Raji (cell line): ENCODE data around the gene MICAL3.

Experiments used
- POLR2A ChIP-seq: IDR thresholded peaks from 2 replicates; pipeline ENCODE4 v1.6.1; 2011; ENCODE audit warnings: low read depth, low read length, control low read depth; ENCODE audit not compliant: insufficient read depth

MICAL3 gene

DNA sequence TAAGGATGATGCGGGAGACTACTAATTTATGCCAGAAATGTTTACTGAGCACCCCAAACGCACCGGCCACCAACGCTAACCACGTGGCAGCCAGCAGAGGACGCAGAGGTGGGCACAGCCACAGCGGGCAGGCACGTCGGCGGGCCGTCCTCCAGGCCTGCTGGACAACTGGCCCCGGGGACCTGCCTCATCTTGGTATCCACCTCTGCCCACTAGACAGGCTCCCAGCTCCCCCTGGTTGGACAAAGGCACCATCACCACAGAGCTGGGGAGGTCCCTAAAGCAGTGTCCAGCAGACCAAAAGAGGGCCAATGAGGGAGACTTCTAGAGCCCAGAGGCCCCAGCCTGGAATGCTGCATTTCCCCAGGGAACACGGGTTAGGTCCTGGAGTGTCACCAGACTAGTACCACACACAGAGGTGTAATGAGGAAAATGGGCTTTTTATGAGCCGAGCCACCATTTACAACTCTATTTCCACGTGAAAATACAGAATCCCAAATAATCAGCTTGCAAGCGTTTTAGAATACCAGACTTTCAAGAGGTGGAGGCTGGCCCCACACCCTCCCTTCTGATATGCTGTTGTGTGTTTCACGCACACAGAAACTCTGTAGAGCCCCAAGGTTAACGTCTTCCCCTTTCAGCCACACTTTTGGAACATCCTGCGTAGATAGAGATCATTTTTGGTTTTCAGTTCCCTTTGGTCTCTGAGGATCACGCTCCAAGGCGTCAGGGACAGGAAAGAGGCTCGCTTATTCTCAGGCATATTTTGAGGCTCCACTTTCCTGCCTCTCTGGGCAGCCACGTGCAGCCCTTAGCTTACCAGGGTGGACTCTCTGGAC, 226.4 kb downstream of the MICAL3 start:
- TF ChIP-seq POLR2A = no peak

DNA sequence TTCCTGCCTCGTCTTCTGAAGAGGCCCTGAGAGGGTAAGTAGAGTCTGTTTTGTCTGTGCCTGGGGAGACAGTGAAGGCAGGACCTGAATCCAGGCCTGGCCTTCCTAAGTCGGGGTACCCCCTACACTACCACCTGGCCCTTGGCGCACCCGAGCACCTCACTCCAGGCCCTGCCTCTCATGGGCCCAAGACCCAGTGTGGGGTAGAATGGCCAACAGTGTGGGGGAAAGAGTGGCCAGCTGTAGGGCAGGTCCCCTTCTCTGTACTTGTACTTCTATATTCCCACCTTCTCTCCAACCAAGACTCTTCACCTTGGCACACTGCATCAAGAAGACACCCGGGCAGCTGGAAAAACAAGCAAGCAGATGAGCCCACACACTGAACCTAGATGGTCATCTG, 227.7 kb downstream of the MICAL3 start:
- TF ChIP-seq POLR2A = no peak

DNA sequence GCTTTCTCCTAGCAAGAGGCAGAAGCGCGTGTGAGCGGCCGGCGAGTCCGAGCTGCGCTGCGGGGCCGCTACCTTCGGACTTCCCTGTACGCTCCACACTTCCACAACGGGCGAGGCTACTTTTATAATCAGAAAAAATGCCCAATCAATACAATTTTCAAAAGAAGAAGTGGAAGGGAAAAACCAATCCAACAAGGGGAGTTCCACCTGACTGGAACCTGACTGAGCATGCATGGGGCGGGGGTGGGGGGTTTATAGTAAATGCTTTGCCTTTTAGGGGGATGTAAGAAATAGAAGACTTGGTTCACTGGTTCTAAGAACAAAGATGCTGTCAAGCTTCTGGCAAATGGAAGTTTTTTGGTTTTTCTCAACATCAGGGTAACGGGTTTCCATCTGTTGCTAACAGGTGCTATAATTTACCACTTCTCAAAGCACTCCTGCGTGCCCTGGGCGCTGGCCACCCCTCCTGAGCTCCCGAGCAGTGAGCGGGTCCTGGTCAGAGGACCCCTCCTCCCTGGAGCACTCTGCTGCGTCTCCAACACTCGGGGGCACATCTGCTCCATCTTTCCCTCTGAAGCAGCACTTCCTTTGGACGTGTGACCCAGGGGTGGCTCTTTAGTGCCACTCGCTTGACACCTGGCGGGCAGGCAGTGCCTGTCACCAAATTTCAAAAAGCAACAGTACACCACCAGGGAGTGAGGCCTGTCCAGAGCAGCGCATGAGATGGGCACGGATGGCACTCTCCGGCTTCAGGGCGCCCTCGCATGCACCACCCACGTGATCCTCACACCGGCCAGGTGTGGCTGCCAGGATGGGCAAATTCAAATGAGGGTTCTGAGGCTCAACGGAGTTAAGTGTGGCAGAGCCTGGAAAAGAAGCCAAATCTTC, 228.5 kb downstream of the MICAL3 start:
- no peak for TF ChIP-seq POLR2A

DNA sequence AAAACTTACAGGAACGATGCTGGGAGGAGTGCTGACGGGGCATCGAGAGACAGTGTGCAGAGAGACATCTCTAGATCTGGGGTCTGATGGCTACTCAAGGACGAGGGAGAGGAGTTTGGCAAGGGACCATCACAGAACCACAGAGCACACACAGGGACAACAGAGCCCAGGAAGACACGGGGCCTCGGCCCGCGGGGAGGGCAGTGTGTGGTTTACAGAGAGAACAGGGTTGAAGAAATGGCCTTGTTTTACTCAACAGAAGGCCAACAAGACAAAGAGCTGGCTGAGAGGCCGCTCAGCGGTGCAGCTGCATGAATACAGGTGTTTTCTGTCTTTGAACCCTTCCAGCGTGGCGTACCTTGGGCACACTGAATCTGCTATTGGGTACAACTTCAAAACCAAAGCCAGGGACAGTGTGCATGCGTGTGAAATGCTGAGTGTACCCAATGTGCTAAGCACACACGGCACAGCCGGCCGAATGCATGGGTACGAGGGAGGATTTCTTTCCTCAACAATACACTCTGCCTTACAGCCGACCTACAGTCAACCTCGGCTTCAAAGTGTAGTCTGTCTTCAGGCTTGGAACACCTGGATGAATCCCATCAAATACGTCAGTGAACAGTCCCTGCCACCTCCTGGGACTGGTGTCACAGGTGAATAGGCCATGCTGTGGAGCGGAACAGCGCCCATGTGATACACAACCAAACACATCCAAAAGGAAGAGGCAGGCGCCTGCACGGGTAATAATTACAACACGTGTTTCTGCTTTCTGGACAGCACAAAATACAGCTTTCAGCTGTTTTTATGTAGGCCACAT, 229.4 kb downstream of the MICAL3 start:
- TF ChIP-seq POLR2A = no peak

DNA sequence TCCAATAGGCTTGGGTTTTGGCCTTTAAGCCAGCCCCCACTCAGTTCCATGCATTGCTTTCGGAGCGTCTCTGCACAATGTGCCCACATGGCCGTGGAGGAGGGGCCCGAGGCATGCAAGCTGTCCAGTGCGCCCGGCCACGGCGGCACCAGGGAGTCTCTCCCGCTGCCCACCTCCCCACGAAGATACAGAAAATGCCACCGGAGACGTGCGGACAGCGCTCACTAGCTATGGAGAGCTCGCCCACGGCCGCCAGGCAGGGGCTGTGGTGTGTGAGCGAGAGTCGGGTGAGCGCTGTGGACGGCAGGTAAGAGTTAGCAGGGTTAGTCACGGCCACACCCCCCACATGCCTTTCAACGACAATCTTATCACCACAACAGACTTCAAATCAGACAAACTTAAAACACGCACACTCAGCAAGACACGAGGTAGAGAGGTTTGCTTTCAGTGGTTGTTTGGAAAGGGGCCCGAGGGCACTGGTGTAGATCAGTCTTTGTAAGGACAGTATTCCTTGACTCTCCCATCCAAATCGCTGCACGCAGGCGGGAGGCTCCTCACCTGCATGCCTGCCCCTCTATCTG, 231.4 kb downstream of the MICAL3 start:
- no peak for TF ChIP-seq POLR2A

DNA sequence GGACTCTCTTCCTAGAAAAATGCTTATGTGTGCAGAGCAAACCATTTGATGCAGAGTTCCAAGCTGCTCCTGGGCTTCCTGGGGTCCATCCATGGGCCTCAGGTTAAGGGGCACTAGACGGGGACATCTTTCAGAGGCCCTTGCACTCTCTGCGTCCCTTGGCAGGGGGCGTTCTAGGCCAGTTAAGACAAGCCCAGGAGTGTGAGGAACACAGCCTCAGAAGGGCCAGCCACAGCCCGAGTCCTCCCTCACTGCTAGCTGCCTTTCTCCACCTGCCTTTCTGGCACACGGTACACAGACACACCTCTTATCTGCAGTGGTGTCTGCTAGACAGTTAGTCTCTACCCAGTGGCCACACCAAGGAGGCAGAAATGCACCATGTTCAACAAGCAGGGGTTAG, 232.1 kb downstream of the MICAL3 start:
- no peak for TF ChIP-seq POLR2A

DNA sequence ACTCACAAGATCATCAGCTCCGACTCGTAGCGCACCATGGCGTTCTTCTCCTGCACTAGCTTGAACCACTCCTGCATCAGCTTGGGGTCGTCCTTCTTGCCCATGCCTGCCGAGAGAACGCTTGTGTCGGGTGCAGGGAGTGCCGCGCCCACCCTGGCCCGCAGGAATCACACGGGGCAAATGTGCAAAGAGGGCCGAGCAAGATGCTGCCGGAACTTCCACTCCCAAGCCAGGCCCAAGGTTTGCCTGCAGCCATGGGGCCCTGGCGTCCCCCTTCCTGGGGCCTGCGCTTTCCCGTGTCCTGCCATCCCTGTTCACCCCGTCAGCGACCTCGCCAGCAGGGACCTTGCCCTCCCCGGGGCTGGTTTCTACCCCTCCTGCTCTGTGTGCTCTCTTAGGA, 233.2 kb downstream of the MICAL3 start:
- TF ChIP-seq POLR2A = no peak

DNA sequence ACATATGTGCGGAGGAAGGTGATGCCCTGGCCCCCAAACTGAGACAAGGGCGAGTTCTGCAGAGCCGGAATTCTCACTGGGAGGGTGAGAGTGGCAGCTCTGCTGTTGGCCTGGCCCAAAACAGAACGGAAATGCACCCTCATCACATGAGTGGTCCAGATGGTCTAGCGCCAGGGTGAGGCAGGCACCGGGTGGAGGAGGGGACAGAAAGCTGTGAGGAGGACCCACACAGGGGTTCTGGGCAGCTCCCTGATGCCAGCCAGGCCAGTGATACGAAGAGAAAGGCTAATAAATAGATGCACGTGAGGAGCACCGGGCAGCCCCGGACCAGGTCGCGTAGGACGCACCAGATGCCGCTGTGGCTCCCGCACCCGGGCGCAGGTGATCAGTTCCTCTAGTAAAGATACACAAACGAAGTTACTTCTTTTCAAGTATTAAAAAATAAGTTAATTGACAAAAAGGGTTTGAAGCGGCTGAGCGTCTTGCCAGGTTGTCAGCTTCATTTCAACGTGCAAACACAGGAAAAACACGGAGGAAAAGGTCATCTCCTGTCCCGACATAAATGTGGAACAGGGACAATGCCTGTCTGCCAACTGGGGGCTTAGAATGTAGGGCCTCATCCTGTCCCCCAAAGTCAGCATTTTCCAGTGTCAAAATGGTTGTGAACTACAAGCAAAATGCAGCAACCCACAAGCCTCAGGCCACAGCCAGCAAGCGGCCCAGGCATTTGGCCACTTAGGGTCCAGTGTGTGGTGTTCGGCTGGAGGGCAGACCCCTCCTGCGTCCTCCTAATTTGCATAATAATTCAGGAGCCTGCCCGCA, 234.8 kb downstream of the MICAL3 start:
- no peak for TF ChIP-seq POLR2A

DNA sequence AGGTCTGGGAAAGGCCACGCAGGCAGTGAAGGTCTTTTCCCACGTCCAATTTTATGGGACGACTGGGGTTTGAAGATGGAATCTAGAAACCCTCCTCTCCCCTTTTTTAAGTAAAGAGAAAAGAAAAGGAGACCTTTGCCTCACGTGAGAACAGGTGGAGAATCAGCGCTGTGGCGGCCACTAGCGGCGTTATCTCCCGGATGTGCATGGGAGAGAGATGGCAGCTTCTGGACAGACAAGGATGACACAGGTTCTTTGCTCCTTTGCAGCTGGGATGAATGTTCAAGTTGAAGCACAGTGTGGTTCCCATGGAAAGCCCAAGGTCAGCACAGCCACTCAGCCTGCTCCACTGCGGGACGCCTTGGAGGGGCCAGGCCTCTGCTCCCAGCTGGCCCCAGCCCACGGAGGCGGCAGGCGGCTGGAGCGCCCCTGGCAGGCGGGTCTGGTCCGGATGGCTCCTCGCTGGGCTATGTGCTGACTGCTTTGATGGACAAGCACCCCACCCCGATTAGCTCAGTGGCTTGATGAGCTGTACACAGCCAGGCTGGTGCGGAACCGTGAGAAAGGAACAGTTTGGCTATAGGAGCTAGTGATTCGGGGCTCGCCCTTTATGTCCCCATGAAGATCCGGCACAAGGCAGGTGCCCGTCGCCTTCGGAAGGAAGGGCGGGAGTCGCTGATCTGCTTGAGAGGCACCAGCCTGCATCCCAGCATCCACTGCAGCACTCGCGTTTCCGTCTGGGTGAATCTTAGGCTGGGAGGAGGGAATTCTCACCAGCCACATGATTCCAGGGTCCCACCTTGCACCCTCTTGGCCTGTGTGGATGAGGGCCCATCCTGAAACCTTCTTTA, 235.6 kb downstream of the MICAL3 start:
- TF ChIP-seq POLR2A = no peak

DNA sequence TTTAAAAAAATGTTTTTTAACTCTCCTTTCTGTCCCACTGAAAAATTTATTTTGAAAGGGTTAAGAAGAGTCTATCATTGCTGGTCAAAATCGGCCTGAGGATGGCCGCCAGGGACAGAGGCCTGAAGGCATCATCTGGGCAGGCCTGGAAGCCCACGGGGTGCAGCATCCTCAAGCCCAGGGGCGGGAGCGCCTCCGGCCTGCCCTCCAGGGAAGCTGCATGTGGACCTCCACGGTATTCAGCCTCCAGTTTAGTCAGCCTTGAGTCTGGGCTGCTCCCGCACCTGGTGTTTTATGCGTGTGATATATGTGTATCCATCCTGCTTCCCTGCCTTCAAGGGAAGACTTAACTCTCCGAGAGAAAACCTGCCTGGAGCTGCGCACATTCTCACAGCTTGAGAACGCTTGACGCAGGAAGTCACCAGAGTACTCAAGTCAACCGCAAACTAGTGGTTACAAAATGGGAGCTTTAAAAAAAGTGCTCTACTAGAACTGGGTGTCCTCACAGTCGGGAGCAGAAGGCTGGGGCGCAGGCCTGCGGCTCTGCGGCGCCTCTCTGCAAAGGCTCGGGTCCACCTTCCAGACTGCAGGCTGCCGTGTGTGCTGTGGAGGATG, 236.5 kb downstream of the MICAL3 start:
- TF ChIP-seq POLR2A = no peak

DNA sequence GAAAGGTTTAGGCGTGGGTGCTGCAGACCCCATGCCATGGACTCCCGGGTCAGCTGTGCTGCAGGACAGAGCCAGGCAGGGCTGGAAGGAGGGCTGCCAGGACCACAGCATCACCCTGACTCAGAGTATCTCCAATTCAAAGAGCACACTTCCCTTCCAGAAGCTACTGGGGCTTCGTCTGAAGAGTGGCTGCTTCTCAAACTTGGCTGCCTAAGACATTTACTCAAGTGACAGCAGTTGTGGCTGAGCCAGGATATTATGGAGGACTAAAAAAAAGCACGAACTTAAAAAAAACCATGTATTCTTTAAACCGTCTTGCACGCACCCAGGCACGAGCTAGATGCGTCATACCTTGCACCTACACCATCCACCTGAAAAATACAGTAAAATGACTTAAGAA, 237.1 kb downstream of the MICAL3 start:
- TF ChIP-seq POLR2A = no peak

DNA sequence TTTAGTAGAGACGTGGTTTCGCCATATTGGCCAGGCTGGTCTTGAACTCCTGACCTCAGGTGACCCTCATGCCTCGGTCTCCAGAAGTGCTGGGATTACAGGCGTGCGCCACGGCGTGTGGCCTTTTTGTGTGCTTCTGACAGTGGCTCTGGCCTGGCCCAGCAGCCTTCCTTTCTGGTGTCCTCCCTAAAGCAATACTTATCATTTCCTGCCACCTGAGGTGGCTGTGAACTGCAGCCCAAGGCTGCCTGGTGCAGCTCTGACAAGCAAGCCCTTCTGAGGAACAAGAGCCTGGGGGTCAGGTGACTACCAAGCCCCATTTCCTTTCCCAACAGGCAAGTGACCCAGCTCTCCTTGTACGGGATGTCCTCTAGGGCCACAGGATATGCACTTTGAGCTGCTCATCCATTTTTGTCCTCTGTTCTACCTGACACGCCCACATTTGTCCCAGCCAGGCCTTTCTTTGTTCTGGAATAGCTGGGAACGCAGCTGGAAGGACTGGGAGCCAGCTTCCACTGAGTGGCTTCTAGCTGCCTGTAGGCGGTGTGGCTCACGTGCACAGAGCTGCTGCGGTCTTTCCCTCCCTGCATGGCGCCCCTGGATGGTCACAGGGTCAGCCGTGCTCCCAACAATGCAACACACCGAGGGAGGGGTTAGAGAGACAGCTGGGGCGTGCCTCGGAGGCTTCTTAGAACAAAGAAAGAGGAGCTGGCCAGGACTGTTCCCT, 237.8 kb downstream of the MICAL3 start:
- TF ChIP-seq POLR2A = no peak
